Measurements from ENCODE around the gene MRPS18C.
"Not testable (repeated sequence)": the region's sequence is repeated elsewhere in the genome, so short reads cannot be mapped to it uniquely, and the experiment has no call there.

MRPS18C gene

DNA sequence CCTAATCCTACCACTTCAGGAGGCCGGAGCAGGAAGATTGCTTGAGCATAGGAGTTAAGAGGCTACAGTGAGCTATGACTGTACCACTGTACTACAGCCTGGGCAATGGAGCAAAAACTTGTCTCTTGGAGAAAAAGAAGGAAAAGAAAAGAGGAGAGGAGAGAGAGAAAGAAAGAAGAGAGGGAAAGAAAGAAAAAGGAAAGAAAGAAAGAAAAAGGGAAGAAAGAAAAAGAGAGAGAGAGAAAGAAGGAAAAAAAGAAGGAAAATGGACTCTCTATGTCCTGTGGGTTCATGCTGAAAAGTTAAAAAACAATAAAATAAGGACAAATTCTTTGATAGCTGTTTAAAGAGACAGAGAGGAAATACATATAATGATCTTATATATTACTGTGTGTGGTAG lies 42.3 kb downstream of the MRPS18C start:
- DNase-seq (ENCODE audit: low read depth), result no peak

DNA sequence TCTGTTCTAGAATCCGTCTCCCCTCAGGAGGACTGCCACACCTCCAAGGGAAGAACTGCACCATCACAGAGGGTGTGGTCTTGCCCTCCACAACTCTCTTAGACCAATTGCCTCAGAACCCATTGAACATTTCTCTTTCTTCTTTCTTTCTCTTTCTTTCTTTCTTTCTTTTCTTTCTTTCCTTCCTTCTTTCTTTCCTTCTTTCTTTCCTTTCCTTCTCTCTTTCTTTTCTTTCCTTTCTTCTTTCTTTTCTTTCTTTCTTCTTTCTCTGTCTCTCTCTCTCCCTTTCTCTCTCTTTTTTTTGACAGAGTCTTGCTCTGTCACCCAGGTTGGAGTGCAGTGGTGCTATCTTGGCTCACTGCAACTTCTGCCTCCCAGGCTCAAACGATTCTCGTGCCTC lies 45.8 kb downstream of the MRPS18C start:
- not testable (repeated sequence) for DNase-seq (ENCODE audit: low read depth)

DNA sequence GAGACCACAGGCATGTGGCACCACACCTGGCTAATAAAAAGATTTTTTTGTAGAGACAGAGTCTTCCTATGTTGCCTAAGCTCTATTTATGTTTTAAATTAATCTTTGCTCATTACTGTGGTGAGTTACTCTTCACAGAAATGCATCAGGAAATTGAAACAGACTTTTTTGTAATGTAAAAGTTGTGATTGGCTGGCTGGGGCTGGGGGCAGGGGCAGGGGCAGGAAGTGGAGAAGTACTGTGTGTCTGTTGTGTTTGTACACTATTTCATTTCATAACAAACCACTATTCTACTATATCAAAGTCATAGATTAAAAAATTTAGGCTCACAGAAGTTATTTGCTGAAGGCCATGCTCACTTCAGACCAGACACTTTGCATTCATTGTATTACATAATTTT lies 48.1 kb downstream of the MRPS18C start:
- no peak for DNase-seq (ENCODE audit: low read depth)

DNA sequence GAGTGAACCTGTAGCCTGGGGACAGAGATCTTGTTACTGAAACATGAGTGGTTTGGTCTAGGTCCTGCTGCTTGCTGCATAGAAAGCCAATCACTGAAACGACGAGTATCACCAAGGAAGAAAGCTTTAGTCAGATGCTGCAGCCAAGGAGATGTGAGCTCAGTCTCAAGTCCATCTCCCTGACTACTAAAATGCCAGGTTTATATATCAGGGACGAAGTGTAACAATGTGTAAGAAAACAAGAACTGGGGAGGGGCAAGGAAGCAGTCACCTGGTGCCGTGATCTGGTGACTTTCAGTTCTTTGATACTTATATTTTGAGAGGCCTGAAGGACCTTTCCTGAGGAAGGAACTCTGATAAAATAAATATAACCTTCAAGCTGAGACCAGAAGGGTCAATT lies 48.6 kb downstream of the MRPS18C start:
- no peak for DNase-seq (ENCODE audit: low read depth)

DNA sequence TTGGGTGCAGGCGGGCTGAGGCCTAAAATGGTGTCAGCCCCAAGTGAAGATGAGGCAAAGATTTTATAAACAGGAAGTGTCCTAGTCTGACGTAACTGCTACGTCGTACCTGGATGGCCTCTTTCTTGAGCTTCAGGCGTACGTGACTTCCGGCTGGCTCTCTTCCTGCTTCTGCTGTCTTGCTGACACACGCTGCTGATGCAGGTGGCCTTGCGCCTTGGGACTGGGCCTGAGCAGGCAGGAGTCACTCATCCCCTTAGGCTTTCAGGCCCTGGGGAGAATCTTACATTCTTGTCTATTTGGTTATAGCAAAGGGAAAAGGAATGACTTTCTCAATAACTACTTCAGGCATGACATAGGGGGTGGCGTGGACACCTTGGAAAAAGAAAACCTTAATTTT lies 49.1 kb downstream of the MRPS18C start:
- DNase-seq (ENCODE audit: low read depth), result no peak

DNA sequence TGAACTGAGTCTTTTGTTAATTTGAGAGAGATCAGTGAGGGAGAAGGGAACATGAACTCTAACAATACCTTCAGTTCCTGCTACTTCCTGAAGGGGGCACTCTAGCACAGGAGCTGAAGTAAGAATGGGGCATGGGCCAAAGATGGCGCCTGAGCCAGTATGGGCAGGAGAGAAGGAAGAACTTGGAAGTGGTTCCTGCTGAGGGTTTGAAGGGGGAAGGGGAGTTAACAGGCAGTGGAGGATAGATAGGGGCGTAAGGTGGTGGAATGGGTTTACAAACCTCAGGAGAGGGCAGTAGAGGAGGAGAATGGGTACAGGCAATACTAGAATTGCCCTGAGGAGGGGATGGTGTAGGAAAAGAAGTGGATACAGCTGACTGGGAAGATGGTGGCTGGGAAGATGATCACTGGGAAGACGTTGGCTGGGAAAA lies 53.3 kb downstream of the MRPS18C start:
- DNase-seq (ENCODE audit: low read depth), result peak; percentile 69

DNA sequence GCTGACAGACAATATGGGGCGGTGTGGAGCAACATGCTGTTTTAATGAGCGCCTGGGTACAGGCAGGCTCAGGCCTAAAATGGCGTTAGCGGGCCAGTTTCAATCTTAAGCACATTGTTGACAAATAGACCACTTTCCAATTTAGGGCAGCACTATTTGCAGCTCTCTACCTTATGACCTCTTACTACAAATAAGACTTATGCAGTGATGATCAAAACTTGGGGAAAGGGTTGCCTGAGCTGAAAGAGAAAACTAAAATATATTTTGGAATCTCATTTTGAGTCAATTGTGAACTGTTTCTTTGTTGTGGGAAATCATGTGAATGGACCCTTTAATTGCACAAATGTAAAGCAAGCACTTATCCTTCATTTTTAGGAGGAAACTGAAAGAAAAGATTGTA lies 54.6 kb downstream of the MRPS18C start:
- no peak for DNase-seq (ENCODE audit: low read depth)

All from CMK (cell line).